ENCODE measurements around the gene CSNK2A1. TPM values are rescaled to one million over a fixed set of nuclear protein-coding genes. Genes with fewer than 3 reads are reported as not detected.

CSNK2A1 gene
- total and polyA plus RNA-seq, 12 donors: 18.9 to 192 (median 94.1) TPM

DNA sequence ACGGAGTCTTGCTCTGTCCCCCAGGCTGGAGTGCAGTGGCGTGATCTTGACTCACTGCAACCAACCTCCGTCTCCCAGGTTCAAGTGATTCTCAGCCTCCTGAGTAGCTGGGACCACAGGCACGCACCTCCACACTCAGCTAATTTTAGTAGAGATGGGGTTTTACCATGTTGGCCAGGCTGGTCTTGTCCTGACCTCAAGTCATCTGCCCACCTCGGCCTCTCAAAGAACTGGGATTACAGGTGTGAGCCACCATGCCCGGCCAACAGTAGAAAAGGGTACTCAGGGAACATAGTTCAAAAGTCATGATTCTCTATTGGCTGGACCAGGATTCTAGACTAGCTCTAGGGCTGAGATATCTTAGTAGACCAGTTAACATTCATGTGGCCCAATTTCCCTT is 5.6 kb downstream of the CSNK2A1 start:
- Histone ChIP-seq H3K27me3 (no peaks in the 10 kb centered on the region), H3K27ac (no peak overlapping the region), H3K9me3 (replicated peaks in 1 of 3) (no peaks in the 10 kb centered on the region), H3K36me3 (replicated peaks in 1 of 2) (no peaks in the 10 kb centered on the region), H3K4me3 (no peak overlapping the region), H3K4me1 (replicated peaks in 1 of 2) (peaks cover 35 to 73% of the 10 kb centered on the region in 2 donors)
- no peak for DNase-seq
- intact Hi-C loops (cut with DNase I): no loop called here
- TF ChIP-seq, protein P1, sequence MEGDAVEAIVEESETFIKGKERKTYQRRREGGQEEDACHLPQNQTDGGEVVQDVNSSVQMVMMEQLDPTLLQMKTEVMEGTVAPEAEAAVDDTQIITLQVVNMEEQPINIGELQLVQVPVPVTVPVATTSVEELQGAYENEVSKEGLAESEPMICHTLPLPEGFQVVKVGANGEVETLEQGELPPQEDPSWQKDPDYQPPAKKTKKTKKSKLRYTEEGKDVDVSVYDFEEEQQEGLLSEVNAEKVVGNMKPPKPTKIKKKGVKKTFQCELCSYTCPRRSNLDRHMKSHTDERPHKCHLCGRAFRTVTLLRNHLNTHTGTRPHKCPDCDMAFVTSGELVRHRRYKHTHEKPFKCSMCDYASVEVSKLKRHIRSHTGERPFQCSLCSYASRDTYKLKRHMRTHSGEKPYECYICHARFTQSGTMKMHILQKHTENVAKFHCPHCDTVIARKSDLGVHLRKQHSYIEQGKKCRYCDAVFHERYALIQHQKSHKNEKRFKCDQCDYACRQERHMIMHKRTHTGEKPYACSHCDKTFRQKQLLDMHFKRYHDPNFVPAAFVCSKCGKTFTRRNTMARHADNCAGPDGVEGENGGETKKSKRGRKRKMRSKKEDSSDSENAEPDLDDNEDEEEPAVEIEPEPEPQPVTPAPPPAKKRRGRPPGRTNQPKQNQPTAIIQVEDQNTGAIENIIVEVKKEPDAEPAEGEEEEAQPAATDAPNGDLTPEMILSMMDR (IDR thresholded peaks at IDR 0.05): no peak
- TF ChIP-seq POLR2A (IDR thresholded peaks at IDR 0.05): no peak
- WGBS, 4 donors: 81 to 100% (median 94%) methylated on average over 3 to 6 of the region's 6 CpGs

DNA sequence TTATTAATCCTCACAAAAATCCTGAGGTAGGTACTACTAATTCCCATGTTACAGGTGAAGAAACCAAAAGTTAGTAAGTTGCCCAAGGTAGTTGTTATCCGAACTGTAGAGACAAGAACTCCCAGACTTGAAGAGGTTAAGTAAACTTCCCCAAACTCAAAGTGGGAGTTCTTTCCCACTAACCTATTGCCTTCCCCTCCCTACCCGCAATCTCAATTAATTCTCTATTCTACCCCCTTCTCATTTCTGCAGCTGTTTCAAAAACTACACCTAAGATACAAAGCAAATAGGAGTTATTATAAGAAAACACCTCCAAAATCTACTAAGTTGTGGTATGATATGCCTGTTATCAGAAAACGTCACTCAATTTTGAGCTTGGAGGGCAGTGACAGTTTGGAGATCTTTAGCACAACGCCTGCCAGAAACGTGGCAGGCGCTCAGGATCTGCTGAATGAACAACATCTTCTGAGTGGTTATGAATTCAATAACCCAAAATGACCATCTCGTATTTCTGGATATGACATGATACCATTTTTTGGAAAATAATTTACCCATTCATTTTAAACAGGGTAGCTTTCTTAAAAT is 7.1 kb downstream of the CSNK2A1 start:
- TF ChIP-seq, protein P1 (IDR thresholded peaks at IDR 0.05): no peak
- no peak for TF ChIP-seq POLR2A (IDR thresholded peaks at IDR 0.05)
- H3K4me1 ChIP-seq (replicated peaks in 1 of 2): peaks cover 25 to 67% of the 10 kb centered on the region in 2 donors
- H3K27ac ChIP-seq: no peak overlapping the region
- intact Hi-C loops (cut with DNase I): no loop called here
- H3K4me3 ChIP-seq: no peak overlapping the region
- no peak for DNase-seq
- H3K9me3 ChIP-seq (replicated peaks in 1 of 3): no peaks in the 10 kb centered on the region
- WGBS, 4 donors: 44 to 50% (median 48%) methylated on average over 7 of the region's 7 CpGs
- no peaks in the 10 kb centered on the region for H3K36me3 ChIP-seq (replicated peaks in 1 of 2)
- no peaks in the 10 kb centered on the region for H3K27me3 ChIP-seq

DNA sequence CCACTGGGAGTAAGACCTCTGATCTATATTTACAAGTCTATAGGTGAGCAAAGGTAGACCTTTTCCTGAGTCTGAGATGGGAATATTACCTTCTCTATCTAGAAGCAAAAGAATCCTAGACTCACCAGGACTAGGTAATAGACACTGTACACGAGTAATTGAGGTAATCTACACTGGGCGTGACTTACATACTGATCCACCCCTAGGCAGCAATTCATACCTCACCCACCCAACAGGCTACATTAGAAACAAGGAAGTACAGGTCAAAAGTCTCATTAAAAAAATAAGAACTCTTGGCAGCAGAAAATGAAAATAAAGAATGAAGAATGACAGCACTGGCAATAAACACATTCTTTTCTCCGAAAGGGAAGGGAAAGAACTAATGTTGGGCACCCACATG is 7.6 kb downstream of the CSNK2A1 start:
- intact Hi-C loops (cut with DNase I): no loop called here
- TF ChIP-seq, protein P1 (IDR thresholded peaks at IDR 0.05): no peak
- no peak for TF ChIP-seq POLR2A (IDR thresholded peaks at IDR 0.05)
- WGBS, 4 donors: 23 to 38% (median 26%) methylated on average over 3 of the region's 3 CpGs
- H3K27me3 ChIP-seq: no peaks in the 10 kb centered on the region
- H3K27ac ChIP-seq: no peak overlapping the region
- no peak for DNase-seq
- peaks cover 25 to 64% of the 10 kb centered on the region in 2 donors for H3K4me1 ChIP-seq (replicated peaks in 1 of 2)
- H3K9me3 ChIP-seq (replicated peaks in 1 of 3): no peaks in the 10 kb centered on the region
- H3K4me3 ChIP-seq: no peak overlapping the region
- H3K36me3 ChIP-seq (replicated peaks in 1 of 2): no peaks in the 10 kb centered on the region

DNA sequence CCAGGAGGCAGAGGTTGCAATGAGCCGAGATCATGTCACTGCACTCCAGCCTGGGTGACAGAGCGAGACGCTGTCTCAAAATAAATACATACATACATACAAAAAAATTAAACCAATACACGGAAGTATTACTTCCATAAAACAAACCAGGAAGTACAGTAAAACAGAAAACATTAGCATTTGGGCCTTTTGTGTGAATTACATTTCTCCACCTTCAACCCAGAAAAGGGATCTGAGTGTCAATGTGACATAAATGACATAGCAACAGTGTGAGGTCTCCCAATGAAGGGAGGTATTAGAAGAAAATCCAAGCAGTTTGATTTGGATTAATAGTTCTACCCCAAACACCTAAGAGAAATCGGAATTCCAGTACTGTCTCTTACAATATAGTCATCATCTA is 10.1 kb downstream of the CSNK2A1 start:
- Histone ChIP-seq H3K9me3 (replicated peaks in 1 of 3) (no peaks in the 10 kb centered on the region), H3K27me3 (no peaks in the 10 kb centered on the region), H3K36me3 (replicated peaks in 1 of 2) (no peaks in the 10 kb centered on the region), H3K27ac (no peak overlapping the region), H3K4me3 (no peak overlapping the region), H3K4me1 (replicated peaks in 1 of 2) (peaks cover 14 to 64% of the 10 kb centered on the region in 2 donors)
- 74 to 87% (median 85%) methylated on average over 5 of the region's 5 CpGs for WGBS, 4 donors
- DNase-seq: no peak
- intact Hi-C loops (cut with DNase I): no loop called here
- TF ChIP-seq POLR2A (IDR thresholded peaks at IDR 0.05): no peak
- TF ChIP-seq, protein P1 (IDR thresholded peaks at IDR 0.05): no peak

Data from adrenal gland (tissue), 12 donors.